SK-N-SH (cell line): Measurements from ENCODE around the gene TMEM129.

Experiments
- EP300 ChIP-seq, 2 experiments: IDR thresholded peaks; 2 replicates each; pipeline versions ENCODE4 v1.4.0 to v1.6.1; 2012; ENCODE audit warnings: borderline replicate concordance in 1 of 2, low read depth in 1 of 2, low read length in 1 of 2
- FOXJ3 ChIP-seq: sonication (generic); formaldehyde crosslinking; IDR thresholded peaks from 2 replicates; pipeline ENCODE4 v1.5.1; 2020; ENCODE audit warnings: mild to moderate bottlenecking, missing genetic modification reagents
- POLR2AphosphoS5 ChIP-seq: IDR thresholded peaks from 2 replicates; pipeline ENCODE4 v1.6.1; 2012; ENCODE audit warnings: low read depth, low read length
- RAD21 ChIP-seq: IDR thresholded peaks from 2 replicates; pipeline ENCODE4 v1.6.1; 2012; ENCODE audit warnings: mild to moderate bottlenecking, low read length
- SIN3A ChIP-seq: IDR thresholded peaks from 2 replicates; pipeline ENCODE4 v1.6.1; 2012; ENCODE audit warnings: low read depth, mild to moderate bottlenecking, low read length, moderate library complexity, borderline replicate concordance
- TAF1 ChIP-seq: IDR thresholded peaks from 2 replicates; pipeline ENCODE4 v1.6.1; 2012; ENCODE audit warnings: low read depth, mild to moderate bottlenecking, low read length, moderate library complexity, borderline replicate concordance
- TCF12 ChIP-seq: IDR thresholded peaks from 2 replicates; pipeline ENCODE4 v1.4.0; 2012
- YY1 ChIP-seq: IDR thresholded peaks from 2 replicates; pipeline ENCODE4 v1.4.0; 2012; ENCODE audit warnings: low read depth, mild to moderate bottlenecking
- TF ChIP-seq, protein P1 (sequence below): fragments of 200-600 bp; sonication (generic); IDR thresholded peaks from 2 replicates; pipeline ENCODE4 v1.6.1; 2017; ENCODE audit warnings: antibody characterized with exemption, mild to moderate bottlenecking, moderate library complexity
- TF ChIP-seq, protein P2 (sequence below): IDR thresholded peaks from 2 replicates; pipeline ENCODE4 v1.4.0; 2012; ENCODE audit warnings: low read depth
- TF ChIP-seq, protein P3 (sequence below): fragments of 150-350 bp; IDR thresholded peaks from 2 replicates; pipeline ENCODE4 v1.6.1; 2016; ENCODE audit warnings: mild to moderate bottlenecking, low read depth, low read length
- TF ChIP-seq, protein P4 (sequence below): IDR thresholded peaks from 2 replicates; pipeline ENCODE4 v1.4.0; 2012; ENCODE audit warnings: low read depth, borderline replicate concordance

DNA sequence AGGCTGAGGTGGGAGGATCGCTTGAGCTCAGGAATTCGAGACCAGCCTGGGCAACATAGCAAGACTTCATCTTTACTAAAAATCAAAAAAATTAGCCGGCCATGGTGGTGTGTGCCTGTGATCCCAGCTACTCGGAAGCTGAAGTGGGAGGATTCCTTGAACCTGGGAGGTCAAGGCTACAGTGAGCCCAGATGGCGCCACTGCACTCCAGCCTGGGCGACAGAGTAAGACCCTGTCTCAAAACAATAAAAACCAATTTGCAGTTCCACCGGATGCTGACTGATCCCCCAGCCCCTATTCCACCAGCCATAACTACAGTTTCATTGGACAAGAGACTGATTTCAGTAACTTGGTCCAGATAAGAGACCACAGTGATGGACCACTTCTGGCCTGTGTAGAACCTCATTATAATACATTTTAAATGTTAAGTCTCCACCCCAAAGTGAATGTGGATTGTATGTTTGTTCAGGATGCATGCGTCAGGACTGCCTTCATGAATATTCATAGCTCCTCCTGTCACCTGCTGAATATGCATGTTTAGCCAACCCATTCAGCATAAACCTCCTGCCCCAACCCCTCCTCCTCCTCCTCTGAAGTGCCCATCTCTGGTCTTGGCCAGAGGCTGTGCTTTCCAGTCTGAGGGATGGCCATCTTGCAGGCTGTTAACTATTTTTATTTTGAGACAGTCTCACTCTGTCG is 6.7 kb downstream of the TMEM129 start:
- TF ChIP-seq, protein P1, sequence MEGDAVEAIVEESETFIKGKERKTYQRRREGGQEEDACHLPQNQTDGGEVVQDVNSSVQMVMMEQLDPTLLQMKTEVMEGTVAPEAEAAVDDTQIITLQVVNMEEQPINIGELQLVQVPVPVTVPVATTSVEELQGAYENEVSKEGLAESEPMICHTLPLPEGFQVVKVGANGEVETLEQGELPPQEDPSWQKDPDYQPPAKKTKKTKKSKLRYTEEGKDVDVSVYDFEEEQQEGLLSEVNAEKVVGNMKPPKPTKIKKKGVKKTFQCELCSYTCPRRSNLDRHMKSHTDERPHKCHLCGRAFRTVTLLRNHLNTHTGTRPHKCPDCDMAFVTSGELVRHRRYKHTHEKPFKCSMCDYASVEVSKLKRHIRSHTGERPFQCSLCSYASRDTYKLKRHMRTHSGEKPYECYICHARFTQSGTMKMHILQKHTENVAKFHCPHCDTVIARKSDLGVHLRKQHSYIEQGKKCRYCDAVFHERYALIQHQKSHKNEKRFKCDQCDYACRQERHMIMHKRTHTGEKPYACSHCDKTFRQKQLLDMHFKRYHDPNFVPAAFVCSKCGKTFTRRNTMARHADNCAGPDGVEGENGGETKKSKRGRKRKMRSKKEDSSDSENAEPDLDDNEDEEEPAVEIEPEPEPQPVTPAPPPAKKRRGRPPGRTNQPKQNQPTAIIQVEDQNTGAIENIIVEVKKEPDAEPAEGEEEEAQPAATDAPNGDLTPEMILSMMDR = no peak
- TF ChIP-seq EP300 (IDR thresholded peaks at IDR 0.05; ENCODE audit: borderline replicate concordance in 1 of 2, low read depth in 1 of 2, low read length in 1 of 2) (no peak), YY1 (no peak), RAD21 (no peak), TAF1 (no peak), SIN3A (no peak), POLR2AphosphoS5 (no peak), FOXJ3 (CRISPR knock-in tag) (no peak), TCF12 (no peak)
- TF ChIP-seq, protein P2, sequence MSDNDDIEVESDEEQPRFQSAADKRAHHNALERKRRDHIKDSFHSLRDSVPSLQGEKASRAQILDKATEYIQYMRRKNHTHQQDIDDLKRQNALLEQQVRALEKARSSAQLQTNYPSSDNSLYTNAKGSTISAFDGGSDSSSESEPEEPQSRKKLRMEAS = no peak
- TF ChIP-seq, protein P3, sequence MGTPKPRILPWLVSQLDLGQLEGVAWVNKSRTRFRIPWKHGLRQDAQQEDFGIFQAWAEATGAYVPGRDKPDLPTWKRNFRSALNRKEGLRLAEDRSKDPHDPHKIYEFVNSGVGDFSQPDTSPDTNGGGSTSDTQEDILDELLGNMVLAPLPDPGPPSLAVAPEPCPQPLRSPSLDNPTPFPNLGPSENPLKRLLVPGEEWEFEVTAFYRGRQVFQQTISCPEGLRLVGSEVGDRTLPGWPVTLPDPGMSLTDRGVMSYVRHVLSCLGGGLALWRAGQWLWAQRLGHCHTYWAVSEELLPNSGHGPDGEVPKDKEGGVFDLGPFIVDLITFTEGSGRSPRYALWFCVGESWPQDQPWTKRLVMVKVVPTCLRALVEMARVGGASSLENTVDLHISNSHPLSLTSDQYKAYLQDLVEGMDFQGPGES = no peak
- TF ChIP-seq, protein P4, sequence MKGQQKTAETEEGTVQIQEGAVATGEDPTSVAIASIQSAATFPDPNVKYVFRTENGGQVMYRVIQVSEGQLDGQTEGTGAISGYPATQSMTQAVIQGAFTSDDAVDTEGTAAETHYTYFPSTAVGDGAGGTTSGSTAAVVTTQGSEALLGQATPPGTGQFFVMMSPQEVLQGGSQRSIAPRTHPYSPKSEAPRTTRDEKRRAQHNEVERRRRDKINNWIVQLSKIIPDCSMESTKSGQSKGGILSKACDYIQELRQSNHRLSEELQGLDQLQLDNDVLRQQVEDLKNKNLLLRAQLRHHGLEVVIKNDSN = no peak
